ENCODE results near the gene ZNF500.

Gene ZNF500

DNA sequence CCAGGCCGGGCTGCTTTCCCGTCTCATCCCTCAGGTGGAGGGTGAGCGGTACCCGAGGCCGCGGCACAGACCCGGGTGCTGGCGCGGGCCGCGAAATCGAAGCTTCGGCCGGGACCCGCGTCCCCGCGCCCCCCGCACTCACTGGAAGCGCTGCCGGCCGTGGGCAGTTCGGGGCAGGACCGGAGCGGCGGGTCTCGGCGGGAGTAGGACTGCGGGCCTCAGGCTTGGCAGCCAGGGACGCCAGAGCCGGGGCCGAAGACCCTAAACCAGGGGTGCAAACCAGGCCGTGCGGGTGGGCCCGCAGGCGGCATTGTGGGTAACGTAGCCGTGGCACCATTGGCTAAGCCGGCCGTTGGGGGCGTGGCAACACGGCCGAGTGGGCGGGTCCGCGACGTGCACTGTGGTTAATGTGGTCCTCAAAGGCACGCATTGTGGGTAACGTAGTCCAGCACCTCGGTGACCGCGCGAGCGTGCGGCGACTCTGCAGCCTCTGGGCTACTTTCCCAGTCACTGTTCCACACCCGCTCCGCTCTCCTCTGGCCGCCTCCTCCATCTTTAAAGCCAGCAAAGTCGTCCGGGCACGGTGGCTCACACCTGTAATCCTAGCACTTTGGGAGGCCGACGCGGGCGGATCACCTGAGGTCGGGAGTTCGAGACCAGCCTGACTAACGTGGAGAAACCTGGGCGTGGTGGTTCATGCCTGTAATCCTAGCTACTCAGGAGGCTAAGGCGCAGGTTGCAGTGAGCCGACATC is at the start of gene ZNF500:
Gene ZNF500, minus strand, starts transcription at position 288 of the 754 bp plus-strand sequence. CDS start 1,184 bp downstream, outside the sequence.
- peak; percentile 85 for DNase-seq

DNA sequence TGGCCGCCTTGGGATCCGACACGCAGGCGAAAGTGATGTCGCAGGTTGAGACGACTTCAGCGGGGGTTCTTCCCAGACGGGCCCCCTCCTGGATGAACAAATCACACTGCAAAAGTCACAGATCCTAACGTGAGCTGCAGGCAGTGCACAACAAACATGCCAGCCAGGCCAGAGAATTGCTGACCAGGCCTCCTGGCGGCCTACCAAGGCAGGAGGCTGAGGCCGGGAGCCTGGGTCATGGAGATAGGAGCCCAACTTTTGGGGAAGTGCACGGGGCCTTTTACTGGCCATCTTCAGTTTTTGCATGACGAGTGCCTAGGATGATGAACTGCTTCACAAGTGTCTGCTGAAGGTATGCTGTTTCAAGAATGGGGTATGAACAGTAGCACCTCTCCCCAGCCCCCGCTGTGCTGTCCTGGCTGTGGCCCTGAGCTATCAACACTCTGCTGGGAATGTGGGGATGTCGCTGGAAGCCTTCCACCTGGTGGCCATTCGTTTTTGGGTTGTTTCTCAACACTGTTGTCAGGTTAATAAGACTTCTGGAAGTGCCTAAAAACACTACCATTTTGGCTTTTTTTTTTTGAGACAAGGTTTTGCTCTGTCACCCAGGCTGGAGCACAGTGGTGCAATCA is 47.7 kb upstream of the ZNF500 start:
- no peak for DNase-seq

DNA sequence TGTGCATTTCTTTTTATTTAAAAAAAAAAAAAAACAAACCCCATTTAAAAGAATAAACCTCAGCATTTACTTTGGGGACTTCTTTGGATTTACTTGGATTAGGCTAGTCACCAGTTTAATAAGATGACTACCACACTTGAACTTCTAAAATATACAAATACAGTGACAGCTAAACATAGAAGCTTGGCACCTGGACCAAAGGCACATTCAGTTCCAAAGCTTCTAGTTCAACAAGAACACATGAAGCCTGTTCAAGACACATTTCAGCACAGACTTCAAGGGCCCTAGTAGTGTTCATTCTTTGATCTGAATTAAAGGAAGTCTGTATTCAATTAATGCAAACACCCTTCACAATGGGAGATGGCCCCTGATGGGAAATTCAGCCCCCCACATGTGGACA is 47.1 kb upstream of the ZNF500 start:
- DNase-seq, result no peak

DNA sequence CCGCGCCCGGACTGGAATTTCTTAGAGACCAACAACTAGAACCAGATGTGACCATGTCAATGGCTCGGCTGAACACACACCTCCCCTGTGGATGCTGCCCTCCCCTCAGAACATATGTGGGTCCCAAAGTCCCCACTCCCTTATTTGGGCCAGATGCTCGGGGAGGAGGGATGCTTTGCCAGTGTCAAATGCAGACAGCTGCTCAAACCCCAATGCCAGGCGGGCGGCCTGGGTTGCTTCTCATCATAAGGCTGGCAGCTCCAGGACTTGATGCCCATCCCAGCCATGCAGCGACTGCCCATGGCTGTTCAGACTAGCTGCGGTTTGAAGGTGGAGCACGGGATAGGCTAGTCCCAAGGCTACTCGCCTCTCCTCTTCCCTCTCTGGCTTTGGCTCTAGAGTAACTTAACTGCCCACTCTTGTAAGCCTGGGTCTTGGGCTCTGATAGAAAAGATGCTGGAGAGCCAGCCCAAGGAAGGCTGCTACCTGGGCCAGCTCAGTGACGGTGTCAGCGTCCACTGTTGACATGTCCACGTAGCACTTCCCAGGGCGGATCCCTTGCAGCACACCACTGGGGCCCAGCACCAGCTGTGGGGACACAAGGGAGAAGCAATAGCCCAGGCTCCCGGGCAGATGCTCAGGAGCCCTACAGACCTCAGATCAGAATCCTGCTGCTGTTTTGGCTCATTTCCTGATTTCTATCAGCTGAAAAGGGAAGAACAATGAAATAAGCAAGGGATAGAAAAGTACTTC is 46.5 kb upstream of the ZNF500 start:
- no peak for DNase-seq

DNA sequence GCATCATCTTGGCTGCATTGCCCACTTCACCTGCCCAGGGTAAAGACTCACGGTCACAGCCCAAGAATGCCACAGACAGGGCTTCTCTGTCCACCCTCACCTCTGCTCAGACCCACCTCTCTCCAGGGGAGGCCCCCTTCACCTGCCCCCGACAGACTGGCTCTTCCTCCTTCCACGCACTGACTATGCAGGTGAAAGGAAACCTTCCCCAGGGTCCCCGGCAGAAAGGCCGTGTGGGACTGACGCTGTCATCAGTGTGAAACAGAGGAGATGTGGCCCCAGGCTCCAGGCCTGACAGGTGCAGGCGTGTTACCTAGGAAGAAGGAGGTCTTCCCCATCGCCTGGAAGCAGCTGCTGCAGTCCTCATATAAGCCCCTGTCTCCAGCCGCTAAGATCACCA is 44.8 kb upstream of the ZNF500 start:
- DNase-seq, result no peak

DNA sequence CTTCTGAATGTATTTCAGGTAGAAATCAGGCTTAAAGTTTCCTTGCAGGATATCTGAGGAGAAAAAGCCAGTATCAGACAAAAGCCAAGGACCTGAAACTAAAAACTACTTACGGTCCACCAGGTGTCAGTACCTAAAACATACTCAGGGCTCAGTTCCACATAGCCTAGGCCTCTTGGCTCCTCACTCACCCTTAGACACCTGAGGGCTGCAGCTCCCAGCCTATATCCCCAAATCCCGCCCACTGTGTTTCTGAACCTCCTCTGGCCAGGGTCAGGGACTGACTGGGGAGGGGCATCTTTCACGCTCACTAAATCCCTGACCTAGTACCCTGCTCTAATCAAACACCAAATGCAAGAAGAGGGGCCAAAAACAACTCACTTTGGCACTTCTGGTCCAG is 44.3 kb upstream of the ZNF500 start:
- DNase-seq, result no peak

DNA sequence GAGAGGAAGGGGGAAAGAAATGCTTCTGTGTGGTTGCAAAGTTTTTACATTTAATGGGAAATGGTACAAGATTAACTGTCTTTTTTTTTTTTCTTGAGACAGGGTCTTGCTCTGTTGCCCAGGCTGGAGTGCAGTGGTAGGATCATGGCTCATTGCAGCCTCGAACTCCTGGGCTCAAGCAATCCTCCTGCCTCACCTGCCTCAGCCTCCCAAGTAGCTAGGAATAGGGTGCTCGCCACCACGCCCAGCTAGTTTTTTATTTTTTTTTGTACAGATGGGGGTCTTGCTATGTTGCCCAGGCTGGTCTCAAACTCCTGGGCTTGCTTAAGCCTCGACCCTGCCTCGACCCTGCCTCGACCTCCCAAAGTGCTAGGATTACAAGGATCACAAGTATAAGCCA is 39.3 kb upstream of the ZNF500 start:
- DNase-seq, result no peak

DNA sequence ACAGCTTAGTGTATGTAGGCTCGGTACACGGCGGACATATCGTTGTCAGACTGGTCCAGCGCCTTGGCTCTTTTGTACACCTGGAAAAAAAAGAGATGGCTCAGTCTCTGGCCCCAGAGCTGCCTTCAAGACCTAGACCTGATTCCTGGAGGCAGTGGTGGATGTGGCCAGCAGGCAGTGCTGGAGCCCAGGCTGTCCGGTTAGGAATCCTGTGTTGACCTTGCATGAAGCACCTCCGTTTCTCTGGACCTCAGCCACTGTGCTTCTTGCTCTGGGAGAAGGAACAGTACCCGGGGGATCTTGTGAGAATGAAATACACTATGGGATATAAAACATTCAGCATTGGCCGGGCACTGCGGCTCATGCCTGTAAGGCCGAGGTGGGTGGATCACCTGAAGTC is 38.3 kb upstream of the ZNF500 start:
- no peak for DNase-seq

DNA sequence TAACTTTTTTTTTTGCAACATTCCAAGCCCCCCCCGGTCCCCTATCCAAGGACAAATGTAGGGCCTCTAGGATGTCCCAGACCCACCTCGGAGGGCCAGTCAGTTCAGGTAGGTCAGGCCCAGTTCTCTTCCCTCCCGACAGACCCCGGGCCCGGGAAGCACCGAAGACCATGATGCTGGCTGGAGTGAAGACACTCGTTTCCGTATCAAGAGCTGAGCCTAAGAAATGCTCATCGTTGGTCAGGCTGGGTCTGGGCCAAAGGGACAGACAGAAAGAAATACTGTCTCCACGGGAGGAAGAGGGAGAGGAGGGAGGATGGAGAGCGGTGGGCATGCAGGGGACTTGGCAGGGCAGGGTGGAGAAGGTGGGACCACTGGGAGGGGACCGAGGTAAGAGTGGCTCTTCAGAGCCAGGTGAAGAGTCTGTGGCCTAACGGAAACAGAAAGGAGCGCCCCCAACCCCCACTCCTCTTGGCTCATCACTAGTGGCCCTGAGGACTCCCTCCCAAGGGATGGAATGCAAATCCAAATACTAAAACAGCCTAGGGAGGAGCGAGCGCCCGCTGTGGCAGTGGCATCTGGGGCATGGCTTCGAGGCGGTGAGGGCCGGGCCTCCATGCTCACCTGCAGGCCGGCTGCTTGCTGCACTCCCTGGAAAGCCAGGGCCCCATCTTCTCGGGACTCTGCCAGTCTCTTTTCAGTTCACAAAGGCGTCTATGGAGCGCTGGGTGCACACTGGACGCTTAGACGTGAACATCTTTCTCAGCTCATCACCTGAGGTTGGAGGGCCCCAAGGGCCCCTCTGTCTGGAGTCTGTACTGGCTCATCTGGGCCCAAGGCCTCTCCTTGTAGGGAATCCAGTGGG is 37.2 kb upstream of the ZNF500 start:
- no peak for DNase-seq

DNA sequence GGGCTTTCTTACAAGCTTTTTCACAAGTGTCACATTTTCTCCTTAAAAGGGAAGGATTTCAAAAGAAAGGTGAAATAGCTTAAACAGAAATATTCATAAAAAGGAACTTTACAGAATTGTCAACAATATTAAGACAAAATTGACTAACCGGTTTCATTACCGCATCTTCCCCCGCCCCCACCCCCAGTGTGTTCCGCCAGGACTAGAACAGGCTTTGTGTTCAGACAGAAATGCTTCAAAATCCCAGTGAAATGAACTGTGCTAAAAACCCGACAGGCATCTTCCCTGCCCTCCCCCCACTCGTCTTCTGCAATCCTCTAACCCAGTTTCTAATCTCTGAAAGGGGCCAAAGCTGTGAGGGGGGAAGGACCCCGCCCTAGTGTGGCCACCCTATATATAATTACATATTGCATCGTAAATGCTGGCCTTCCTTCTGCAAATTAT is 36.5 kb upstream of the ZNF500 start:
- DNase-seq, result no peak

DNA sequence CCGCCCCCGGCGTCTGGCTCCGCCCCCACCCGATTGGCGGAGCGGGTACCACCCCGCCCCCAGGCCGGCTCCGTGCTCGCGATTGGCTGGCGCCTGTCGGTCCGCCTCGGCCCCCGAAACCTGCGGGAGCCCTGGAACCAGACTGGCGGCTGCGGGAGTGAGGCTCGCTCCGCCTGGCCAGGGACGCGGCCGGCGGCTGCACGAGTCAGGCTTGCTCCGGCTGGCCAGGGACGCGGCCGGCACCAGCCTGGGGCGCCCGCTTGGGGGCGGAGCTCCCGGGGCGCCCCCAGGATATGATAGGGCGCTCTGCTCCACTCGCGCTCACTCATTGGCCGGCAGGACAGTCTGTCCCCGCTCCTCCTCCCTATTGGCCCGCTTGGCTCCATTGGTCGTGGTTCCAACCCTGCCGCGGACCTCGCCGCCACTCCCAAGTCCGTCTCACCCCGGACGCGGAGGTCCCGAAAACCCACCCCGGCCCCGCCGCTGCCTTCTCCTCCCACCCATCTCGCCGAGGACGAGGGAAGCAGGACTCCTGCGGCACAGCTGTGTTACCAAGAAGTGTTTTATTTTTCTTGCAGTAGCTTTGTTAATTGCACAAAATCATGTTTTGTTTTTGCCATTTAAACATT is 35.8 kb upstream of the ZNF500 start:
- peak; percentile 69 for DNase-seq

DNA sequence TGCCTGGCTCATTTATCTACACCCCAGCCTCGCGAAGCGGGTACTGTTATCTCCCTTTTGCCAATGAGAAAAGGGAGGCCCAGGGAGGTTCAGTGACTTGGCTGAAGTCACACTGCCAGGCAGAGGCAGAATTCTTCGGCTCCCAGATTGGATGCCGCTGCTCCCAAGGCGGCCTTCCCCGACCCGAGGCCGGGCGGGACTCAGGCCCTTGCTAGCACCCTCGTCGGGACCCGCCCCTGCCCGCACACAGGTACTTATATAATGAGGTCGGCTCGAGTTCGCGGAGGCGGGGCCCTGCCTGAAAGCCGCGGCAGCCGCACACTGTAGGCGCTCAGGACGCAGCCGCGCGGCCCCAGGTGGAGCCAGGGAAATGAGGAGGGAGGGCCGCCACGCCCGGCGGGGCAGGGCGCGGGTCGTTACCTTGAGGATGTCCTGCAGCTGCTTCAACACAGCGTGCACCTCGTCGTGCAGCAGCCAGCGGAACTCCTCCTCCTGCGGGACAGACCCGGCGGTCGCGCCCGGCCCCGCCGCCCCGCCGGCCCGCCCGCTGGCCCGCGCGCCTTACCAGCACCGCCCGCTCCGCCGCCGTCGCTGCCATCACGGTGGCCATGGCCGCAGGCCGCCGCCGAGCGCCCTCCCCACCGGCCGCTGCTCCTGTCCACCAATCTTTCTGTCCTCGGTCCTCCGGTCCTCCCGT is 35.1 kb upstream of the ZNF500 start, which contains the start of gene ROGDI:
Gene ROGDI, minus strand, starts transcription at position 672 of the 697 bp plus-strand sequence. Its CDS starts 62 bp downstream, at position 610.
- no peak for DNase-seq

DNA sequence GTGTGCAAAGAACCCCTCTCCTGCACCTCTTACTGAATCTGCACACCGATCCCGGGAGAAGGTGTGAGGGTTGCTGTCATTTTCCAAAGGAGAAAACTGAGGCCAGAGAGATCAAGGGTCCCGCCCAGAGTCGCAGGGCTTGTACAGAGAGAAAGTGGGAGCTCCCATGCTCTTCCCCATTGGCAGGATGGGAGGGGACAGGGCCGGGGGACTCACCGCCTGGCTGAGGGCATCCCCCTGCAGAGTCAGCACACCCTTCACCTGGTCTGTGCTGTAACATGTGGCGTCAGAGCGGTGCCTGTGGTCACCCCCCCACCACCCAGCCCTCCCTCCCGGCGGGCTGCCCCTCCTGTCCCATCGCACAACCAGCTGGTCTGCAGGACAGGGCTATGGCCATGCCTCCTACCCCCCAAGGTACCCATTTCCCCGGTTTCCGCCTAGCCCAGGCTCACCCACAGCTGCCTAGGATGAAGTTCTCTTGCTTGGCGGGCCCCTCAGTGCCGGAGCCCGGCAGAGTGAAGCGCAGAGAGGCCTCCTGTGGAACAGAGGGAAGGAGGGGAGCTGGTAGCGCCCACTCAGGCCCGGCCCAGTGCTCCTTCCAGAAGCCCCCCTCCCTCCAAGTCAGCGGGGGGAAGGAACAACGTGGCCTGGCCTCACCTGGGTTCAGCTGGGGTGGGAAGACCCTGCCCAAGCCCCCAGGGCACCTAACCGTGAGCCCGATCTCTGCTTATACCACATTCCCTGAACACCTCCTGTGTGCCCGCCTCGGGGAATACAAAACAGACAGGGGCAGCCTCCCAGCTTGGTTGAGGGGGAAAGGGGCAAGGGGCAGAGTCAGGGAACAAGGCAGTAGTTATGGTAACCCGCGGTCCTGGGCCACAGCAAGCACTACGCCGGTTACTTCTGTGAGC is 34.3 kb upstream of the ZNF500 start:
- DNase-seq, result no peak

DNA sequence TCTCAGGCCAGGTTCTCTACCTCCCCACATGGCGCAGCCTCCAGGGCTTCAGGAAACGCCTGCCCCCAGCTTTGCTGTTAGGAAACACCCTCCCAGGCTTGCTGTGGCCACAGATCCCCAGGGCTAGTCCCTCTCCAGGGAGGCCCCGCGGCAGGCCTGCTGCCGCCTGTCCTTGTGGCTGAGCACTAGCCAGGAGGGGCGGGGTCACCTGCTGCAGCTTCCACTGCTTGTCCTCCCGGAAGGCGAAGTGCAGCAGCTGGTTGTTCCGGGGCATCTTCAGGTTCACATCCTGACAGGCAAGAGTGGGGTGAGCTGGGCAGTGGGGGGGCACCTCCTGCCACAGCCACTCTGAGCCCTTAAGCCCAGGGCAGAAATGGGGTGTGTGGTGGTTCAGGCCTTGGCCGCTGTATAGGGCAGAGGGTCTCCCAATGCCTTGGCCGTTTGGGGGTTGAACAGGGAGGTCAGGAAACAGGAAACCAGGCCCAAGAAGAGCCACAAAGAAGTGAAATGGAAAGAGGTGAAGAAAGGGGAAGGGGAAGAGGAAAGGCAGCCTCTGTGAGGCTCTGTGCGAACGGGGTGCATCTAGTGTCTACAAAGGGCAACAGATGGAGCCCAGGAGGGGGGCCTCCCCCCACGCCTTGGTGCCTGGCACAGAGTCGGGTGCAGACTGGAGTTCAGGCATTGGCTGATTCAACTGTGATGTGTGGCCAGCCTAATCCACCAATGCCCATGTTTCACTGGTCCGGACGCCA is 33.5 kb upstream of the ZNF500 start:
- DNase-seq, result no peak

DNA sequence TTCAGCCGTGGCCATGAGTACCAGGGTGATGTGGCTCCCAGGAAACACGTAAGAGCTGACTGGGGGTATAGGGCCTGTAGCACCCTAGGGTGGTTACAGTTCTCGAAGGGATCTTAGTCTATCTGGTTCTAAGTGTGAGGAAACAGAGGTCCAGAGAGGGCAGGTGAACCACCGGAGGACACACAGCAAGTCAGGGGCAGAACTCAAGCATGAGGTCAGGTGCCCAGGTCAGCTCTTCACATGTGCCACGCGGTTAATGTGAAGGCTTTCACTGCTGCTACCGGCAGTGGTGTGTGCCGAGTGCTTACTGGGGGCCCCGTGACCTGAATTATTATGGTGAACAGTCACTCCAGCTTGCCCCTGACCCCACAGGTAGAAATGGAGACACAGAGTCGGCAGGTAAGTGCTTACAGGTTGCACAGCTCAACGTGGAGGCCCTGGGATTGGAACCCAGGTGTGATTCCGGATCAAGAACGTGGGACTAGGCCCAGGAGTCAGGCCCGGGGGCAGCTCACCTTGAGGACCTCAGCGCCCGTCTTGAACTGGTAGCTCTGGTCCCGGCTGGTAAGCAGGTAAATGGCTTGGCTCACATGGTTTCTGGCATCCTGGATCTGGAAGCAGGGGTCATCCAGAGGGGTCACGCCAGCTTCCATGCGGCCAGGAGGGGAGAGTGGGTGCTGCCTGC is 32.4 kb upstream of the ZNF500 start:
- no peak for DNase-seq

DNA sequence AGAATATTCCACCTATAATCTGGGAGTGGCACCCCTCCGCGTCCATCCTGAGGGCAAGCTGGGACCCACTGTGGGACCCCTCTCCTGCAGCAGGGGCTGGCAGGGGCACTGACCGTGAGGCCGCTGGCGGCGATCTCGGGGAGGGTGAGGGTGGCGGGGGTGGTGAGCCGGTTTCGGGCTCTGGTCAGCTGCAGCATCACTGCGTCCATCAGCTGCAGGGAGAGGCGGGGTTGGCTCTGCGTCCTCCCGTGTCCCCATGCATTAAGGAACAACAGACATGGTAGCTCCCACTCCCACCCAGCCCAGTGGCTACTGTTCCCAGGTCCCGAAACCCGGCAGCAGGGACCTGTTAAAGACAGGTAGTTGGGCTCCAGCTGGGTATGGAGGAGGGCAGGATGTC is 31.5 kb upstream of the ZNF500 start:
- DNase-seq, result no peak

DNA sequence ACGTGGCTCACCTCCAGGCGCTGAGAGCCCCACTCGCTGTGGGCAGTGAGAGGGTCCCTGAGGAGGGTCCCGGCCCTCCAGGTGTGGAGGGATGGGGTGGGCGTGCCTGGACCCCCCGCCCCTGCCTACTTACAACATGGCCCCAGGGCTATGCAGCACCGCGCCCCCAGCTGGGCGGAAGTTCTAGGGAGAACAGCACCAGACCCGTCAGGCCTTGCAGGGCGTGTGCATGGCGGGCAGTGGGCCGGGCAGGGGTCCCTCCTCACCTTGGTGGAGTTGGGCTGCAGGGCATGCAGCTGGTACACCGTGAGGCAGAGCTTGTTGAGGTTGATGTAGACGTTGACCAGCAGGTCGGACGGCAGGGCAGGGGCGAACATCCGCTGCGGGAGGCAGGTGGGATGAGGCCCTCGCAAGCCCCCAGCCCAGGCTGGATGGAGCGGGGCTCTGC is 30.9 kb upstream of the ZNF500 start:
- DNase-seq, result no peak

DNA sequence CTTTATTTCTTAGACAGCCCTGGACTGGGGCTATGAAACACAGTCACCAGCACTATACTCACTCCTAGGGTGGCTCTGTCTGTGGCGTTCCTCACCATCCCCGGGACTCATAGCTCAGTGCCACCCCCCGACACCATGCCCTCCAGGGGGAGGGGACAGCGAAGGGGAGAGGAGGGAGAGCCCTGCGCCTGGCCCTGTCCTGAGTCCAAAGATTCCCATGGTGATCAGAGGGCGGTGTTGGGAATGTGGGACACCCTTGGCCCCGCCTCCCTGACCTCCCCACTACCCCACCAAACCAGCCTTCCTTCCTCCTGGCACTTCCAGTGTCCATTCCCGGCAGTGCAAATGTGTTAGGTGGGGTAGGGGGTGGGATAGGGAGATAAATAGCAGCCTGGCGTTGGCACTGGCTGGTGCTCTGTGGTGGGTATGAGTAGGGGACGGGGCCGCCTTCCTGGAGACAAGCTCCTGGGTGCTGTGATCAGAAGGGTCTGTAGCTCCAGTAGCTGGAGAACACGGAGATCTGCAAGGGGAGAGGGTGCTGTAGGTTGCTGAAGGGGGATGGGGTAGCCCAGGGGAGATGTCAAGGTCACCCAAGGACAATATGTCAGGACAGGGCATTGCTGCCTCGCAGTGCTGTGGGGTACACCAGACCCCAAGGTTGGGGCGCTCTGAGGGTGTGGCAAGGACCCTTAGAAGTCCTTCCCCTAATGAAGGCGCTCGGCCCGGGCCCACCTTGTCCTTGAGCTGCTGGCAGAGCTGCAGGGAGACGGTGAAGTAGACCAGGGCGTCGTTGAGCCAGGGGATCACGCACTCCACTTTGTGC is 30.2 kb upstream of the ZNF500 start:
- no peak for DNase-seq
